ENCODE data around the gene PRPF38B. TPM values are rescaled to one million over a fixed set of nuclear protein-coding genes. Genes with fewer than 3 reads are reported as not detected.

The PRPF38B gene
- total RNA-seq, 1 experiment from 2014 or later = 32.8 TPM

GRCh38 chr1:108716437-108717230 lies 24.5 kb downstream of the PRPF38B start:
- no peak for DNase-seq (ENCODE audit: low read depth)

GRCh38 chr1:108717774-108718316 lies 25.7 kb downstream of the PRPF38B start:
- DNase-seq (ENCODE audit: low read depth) = no peak

- no peak for DNase-seq (ENCODE audit: low read depth)
These were observed 27.0 kb downstream of the PRPF38B start for GRCh38 chr1:108718927-108719655.

- peak; percentile 87 for DNase-seq (ENCODE audit: low read depth)
These were observed 27.7 kb downstream of the PRPF38B start for GRCh38 chr1:108719656-108720435.

GRCh38 chr1:108722292-108722691 lies 30.2 kb downstream of the PRPF38B start:
- DNase-seq (ENCODE audit: low read depth) = no peak

- DNase-seq (ENCODE audit: low read depth) = no peak
These were observed 33.8 kb downstream of the PRPF38B start for GRCh38 chr1:108725906-108726305.

GRCh38 chr1:108728327-108728923 lies 36.3 kb downstream of the PRPF38B start:
- no peak for DNase-seq (ENCODE audit: low read depth)

GRCh38 chr1:108729481-108729880 lies 37.4 kb downstream of the PRPF38B start:
- DNase-seq (ENCODE audit: low read depth) = no peak

- no peak for DNase-seq (ENCODE audit: low read depth)
These were observed 40.3 kb downstream of the PRPF38B start for GRCh38 chr1:108732398-108732797.

- DNase-seq (ENCODE audit: low read depth) = no peak
These were observed 42.2 kb downstream of the PRPF38B start for GRCh38 chr1:108734171-108734865.

- no peak for DNase-seq (ENCODE audit: low read depth)
These were observed 50.1 kb downstream of the PRPF38B start for GRCh38 chr1:108742253-108742652.

GRCh38 chr1:108745980-108746381 lies 53.9 kb downstream of the PRPF38B start:
- no peak for DNase-seq (ENCODE audit: low read depth)

- DNase-seq (ENCODE audit: low read depth) = peak; percentile 94
These were observed 54.5 kb downstream of the PRPF38B start, which contains the start of gene STXBP3 for GRCh38 chr1:108746382-108747170. Gene STXBP3 (plus strand): TSS chr1:108746674. CDS start chr1:108746738, 64 bp downstream.

GRCh38 chr1:108747171-108747850 lies 55.2 kb downstream of the PRPF38B start:
- peak; percentile 76 for DNase-seq (ENCODE audit: low read depth)

- DNase-seq (ENCODE audit: low read depth) = no peak
These were observed 55.8 kb downstream of the PRPF38B start for GRCh38 chr1:108747898-108748297.

- no peak for DNase-seq (ENCODE audit: low read depth)
These were observed 57.0 kb downstream of the PRPF38B start for GRCh38 chr1:108749081-108749480.

GRCh38 chr1:108750476-108751181 lies 58.5 kb downstream of the PRPF38B start:
- no peak for DNase-seq (ENCODE audit: low read depth)

Data from HT1080 (cell line).